ENCODE measurements around the gene MAPKBP1. TPM values are rescaled to one million over a fixed set of nuclear protein-coding genes. Genes with fewer than 3 reads are reported as not detected.

The MAPKBP1 gene
- total and polyA plus RNA-seq, 8 donors = 8.8 to 41.5 (median 16.8) TPM

- H3K4me1 ChIP-seq = peaks cover 43 to 83% (median 59%) of the 10 kb centered on the region in 4 donors
- WGBS, 5 donors = 84 to 90% (median 89%) methylated on average over 5 of the region's 5 CpGs
- intact Hi-C loops (cut with DNase I; ENCODE audit: low total_unique reads) = no loop called here
- DNase-seq = no peak
- H3K36me3 ChIP-seq = no peaks in the 10 kb centered on the region
- H3K27me3 ChIP-seq = no peaks in the 10 kb centered on the region
- TF ChIP-seq EP300 (IDR thresholded peaks at IDR 0.05) = no peak
- no peak for TF ChIP-seq POLR2AphosphoS5 (IDR thresholded peaks at IDR 0.05)
- no peak for TF ChIP-seq POLR2A (IDR thresholded peaks at IDR 0.05)
- TF ChIP-seq CTCF (IDR thresholded peaks at IDR 0.05) = no peak
- H3K9me3 ChIP-seq = no peaks in the 10 kb centered on the region
- H3K4me3 ChIP-seq = no peak overlapping the region
- peak overlapping the region in 2 of 5 donors; percentile 47 to 55 for H3K27ac ChIP-seq
Measured at GRCh38 chr15:41792000-41792637, 17.8 kb downstream of the MAPKBP1 start.

- TF ChIP-seq EP300 (IDR thresholded peaks at IDR 0.05) = no peak
- TF ChIP-seq POLR2A (IDR thresholded peaks at IDR 0.05) = no peak
- no peak for TF ChIP-seq CTCF (IDR thresholded peaks at IDR 0.05)
- TF ChIP-seq POLR2AphosphoS5 (IDR thresholded peaks at IDR 0.05) = no peak
- peaks cover 32 to 69% (median 54%) of the 10 kb centered on the region in 4 donors for H3K4me1 ChIP-seq
- intact Hi-C loops (cut with DNase I; ENCODE audit: low total_unique reads) = no loop called here
- no peak overlapping the region for H3K4me3 ChIP-seq
- no peaks in the 10 kb centered on the region for H3K9me3 ChIP-seq
- no peak for DNase-seq
- WGBS, 5 donors = 75 to 88% (median 78%) methylated on average over 4 of the region's 4 CpGs
- no peaks in the 10 kb centered on the region for H3K27me3 ChIP-seq
- H3K36me3 ChIP-seq = no peaks in the 10 kb centered on the region
- no peak overlapping the region for H3K27ac ChIP-seq
Measured at GRCh38 chr15:41794081-41794480, 19.8 kb downstream of the MAPKBP1 start.

GRCh38 chr15:41795996-41796856, 21.9 kb downstream of the MAPKBP1 start:
- DNase-seq = peak in 1 of 2 donors; percentile 48
- Histone ChIP-seq H3K4me1 (peaks cover 22 to 50% (median 32%) of the 10 kb centered on the region in 4 donors), H3K9me3 (no peaks in the 10 kb centered on the region), H3K27ac (peak overlapping the region in 3 of 5 donors; percentile 44 to 74 (median 44)), H3K36me3 (peaks cover 0 to 21% (median 19%) of the 10 kb centered on the region in 4 donors), H3K27me3 (no peaks in the 10 kb centered on the region), H3K4me3 (no peak overlapping the region)
- TF ChIP-seq CTCF (IDR thresholded peaks at IDR 0.05) (no peak), EP300 (IDR thresholded peaks at IDR 0.05) (no peak), POLR2AphosphoS5 (IDR thresholded peaks at IDR 0.05) (peak in 1 of 3 donors; percentile 13), POLR2A (IDR thresholded peaks at IDR 0.05) (no peak)
- WGBS, 5 donors = 59 to 64% (median 62%) methylated on average over 10 of the region's 10 CpGs
- intact Hi-C loops (cut with DNase I; ENCODE audit: low total_unique reads) = no loop called here

GRCh38 chr15:41797201-41797944, 23.1 kb downstream of the MAPKBP1 start:
- no peak for TF ChIP-seq POLR2AphosphoS5 (IDR thresholded peaks at IDR 0.05)
- TF ChIP-seq CTCF (IDR thresholded peaks at IDR 0.05) = no peak
- TF ChIP-seq EP300 (IDR thresholded peaks at IDR 0.05) = no peak
- no peak for TF ChIP-seq POLR2A (IDR thresholded peaks at IDR 0.05)
- H3K27ac ChIP-seq = peak overlapping the region in 3 of 5 donors; percentile 44 to 74 (median 44)
- H3K36me3 ChIP-seq = peaks cover 0 to 30% (median 26%) of the 10 kb centered on the region in 4 donors
- WGBS, 5 donors = 70 to 81% (median 79%) methylated on average over 8 of the region's 8 CpGs
- H3K4me3 ChIP-seq = no peak overlapping the region
- peaks cover 15 to 39% (median 23%) of the 10 kb centered on the region in 4 donors for H3K4me1 ChIP-seq
- no peak for DNase-seq
- H3K27me3 ChIP-seq = no peaks in the 10 kb centered on the region
- no peaks in the 10 kb centered on the region for H3K9me3 ChIP-seq
- intact Hi-C loops (cut with DNase I; ENCODE audit: low total_unique reads) = no loop called here
